ENCODE results near the gene TBC1D14. TPM values are rescaled to one million over a fixed set of nuclear protein-coding genes. Genes with fewer than 3 reads are reported as not detected.

Gene TBC1D14
- polyA plus RNA-seq, 2 donors: 13.4 to 23.2 TPM

- 41 to 42% methylated on average over 13 of the region's 13 CpGs for WGBS, 2 donors
- no peaks in the 10 kb centered on the region for H3K27me3 ChIP-seq (ENCODE audit: control insufficient read depth in 1 of 2, insufficient read depth in 2 of 2, low read length in 2 of 2)
- peaks cover 0 to 2% of the 10 kb centered on the region in 2 donors for H3K36me3 ChIP-seq (ENCODE audit: control insufficient read depth in 2 of 2, insufficient read depth in 2 of 2, low read length in 1 of 2)
- no peaks in the 10 kb centered on the region for H3K9me3 ChIP-seq (ENCODE audit: control insufficient read depth in 2 of 2, insufficient read depth in 1 of 2, low read depth in 1 of 2, low read length in 1 of 2)
- peak overlapping the region; percentile 73 to 95 for H3K4me3 ChIP-seq (ENCODE audit: low read depth in 1 of 2, low read length in 2 of 2)
- H3K4me1 ChIP-seq (ENCODE audit: control insufficient read depth in 2 of 2, insufficient read depth in 2 of 2, low read length in 1 of 2): peaks cover 3 to 29% of the 10 kb centered on the region in 2 donors
- H3K27ac ChIP-seq (ENCODE audit: low read depth in 2 of 2, low read length in 1 of 2): peak overlapping the region; percentile 91 to 94
These were observed 78.5 kb downstream of the TBC1D14 start for GRCh38 chr4:6988016-6988715.

GRCh38 chr4:6989331-6989923 lies 79.8 kb downstream of the TBC1D14 start:
- Histone ChIP-seq H3K4me1 (ENCODE audit: control insufficient read depth in 2 of 2, insufficient read depth in 2 of 2, low read length in 1 of 2) (peaks cover 3 to 26% of the 10 kb centered on the region in 2 donors), H3K9me3 (ENCODE audit: control insufficient read depth in 2 of 2, insufficient read depth in 1 of 2, low read depth in 1 of 2, low read length in 1 of 2) (no peaks in the 10 kb centered on the region), H3K4me3 (ENCODE audit: low read depth in 1 of 2, low read length in 2 of 2) (peak overlapping the region in 1 of 2 donors; percentile 5), H3K27me3 (ENCODE audit: control insufficient read depth in 1 of 2, insufficient read depth in 2 of 2, low read length in 2 of 2) (no peaks in the 10 kb centered on the region), H3K27ac (ENCODE audit: low read depth in 2 of 2, low read length in 1 of 2) (peak overlapping the region in 1 of 2 donors; percentile 11), H3K36me3 (ENCODE audit: control insufficient read depth in 2 of 2, insufficient read depth in 2 of 2, low read length in 1 of 2) (no peaks in the 10 kb centered on the region)
- 65 to 66% methylated on average over 10 of the region's 10 CpGs for WGBS, 2 donors

- WGBS, 2 donors: 78 to 81% methylated on average over 6 of the region's 6 CpGs
- Histone ChIP-seq H3K4me3 (ENCODE audit: low read depth in 1 of 2, low read length in 2 of 2) (no peak overlapping the region), H3K4me1 (ENCODE audit: control insufficient read depth in 2 of 2, insufficient read depth in 2 of 2, low read length in 1 of 2) (peaks cover 3 to 26% of the 10 kb centered on the region in 2 donors), H3K27me3 (ENCODE audit: control insufficient read depth in 1 of 2, insufficient read depth in 2 of 2, low read length in 2 of 2) (no peaks in the 10 kb centered on the region), H3K27ac (ENCODE audit: low read depth in 2 of 2, low read length in 1 of 2) (peak overlapping the region; percentile 89 to 97), H3K9me3 (ENCODE audit: control insufficient read depth in 2 of 2, insufficient read depth in 1 of 2, low read depth in 1 of 2, low read length in 1 of 2) (no peaks in the 10 kb centered on the region), H3K36me3 (ENCODE audit: control insufficient read depth in 2 of 2, insufficient read depth in 2 of 2, low read length in 1 of 2) (no peaks in the 10 kb centered on the region)
These were observed 81.0 kb downstream of the TBC1D14 start for GRCh38 chr4:6990661-6991060.

GRCh38 chr4:6991249-6991648 lies 81.6 kb downstream of the TBC1D14 start:
- Histone ChIP-seq H3K9me3 (ENCODE audit: control insufficient read depth in 2 of 2, insufficient read depth in 1 of 2, low read depth in 1 of 2, low read length in 1 of 2) (no peaks in the 10 kb centered on the region), H3K4me3 (ENCODE audit: low read depth in 1 of 2, low read length in 2 of 2) (no peak overlapping the region), H3K27ac (ENCODE audit: low read depth in 2 of 2, low read length in 1 of 2) (peak overlapping the region; percentile 89 to 97), H3K36me3 (ENCODE audit: control insufficient read depth in 2 of 2, insufficient read depth in 2 of 2, low read length in 1 of 2) (no peaks in the 10 kb centered on the region), H3K27me3 (ENCODE audit: control insufficient read depth in 1 of 2, insufficient read depth in 2 of 2, low read length in 2 of 2) (no peaks in the 10 kb centered on the region), H3K4me1 (ENCODE audit: control insufficient read depth in 2 of 2, insufficient read depth in 2 of 2, low read length in 1 of 2) (peaks cover 3 to 26% of the 10 kb centered on the region in 2 donors)
- WGBS, 2 donors: 68 to 72% methylated on average over 11 of the region's 11 CpGs

GRCh38 chr4:6991771-6992557 lies 82.3 kb downstream of the TBC1D14 start:
- no peaks in the 10 kb centered on the region for H3K27me3 ChIP-seq (ENCODE audit: control insufficient read depth in 1 of 2, insufficient read depth in 2 of 2, low read length in 2 of 2)
- H3K9me3 ChIP-seq (ENCODE audit: control insufficient read depth in 2 of 2, insufficient read depth in 1 of 2, low read depth in 1 of 2, low read length in 1 of 2): no peaks in the 10 kb centered on the region
- H3K27ac ChIP-seq (ENCODE audit: low read depth in 2 of 2, low read length in 1 of 2): peak overlapping the region; percentile 89 to 97
- peaks cover 3 to 26% of the 10 kb centered on the region in 2 donors for H3K4me1 ChIP-seq (ENCODE audit: control insufficient read depth in 2 of 2, insufficient read depth in 2 of 2, low read length in 1 of 2)
- WGBS, 2 donors: 38 to 50% methylated on average over 15 of the region's 15 CpGs
- no peak overlapping the region for H3K4me3 ChIP-seq (ENCODE audit: low read depth in 1 of 2, low read length in 2 of 2)
- peaks cover 0 to 1% of the 10 kb centered on the region in 2 donors for H3K36me3 ChIP-seq (ENCODE audit: control insufficient read depth in 2 of 2, insufficient read depth in 2 of 2, low read length in 1 of 2)

GRCh38 chr4:6992728-6993677 lies 83.4 kb downstream of the TBC1D14 start:
- Histone ChIP-seq H3K36me3 (ENCODE audit: control insufficient read depth in 2 of 2, insufficient read depth in 2 of 2, low read length in 1 of 2) (peaks cover 0 to 4% of the 10 kb centered on the region in 2 donors), H3K27ac (ENCODE audit: low read depth in 2 of 2, low read length in 1 of 2) (peak overlapping the region; percentile 89 to 97), H3K4me1 (ENCODE audit: control insufficient read depth in 2 of 2, insufficient read depth in 2 of 2, low read length in 1 of 2) (peaks cover 3 to 26% of the 10 kb centered on the region in 2 donors), H3K27me3 (ENCODE audit: control insufficient read depth in 1 of 2, insufficient read depth in 2 of 2, low read length in 2 of 2) (no peaks in the 10 kb centered on the region), H3K4me3 (ENCODE audit: low read depth in 1 of 2, low read length in 2 of 2) (no peak overlapping the region), H3K9me3 (ENCODE audit: control insufficient read depth in 2 of 2, insufficient read depth in 1 of 2, low read depth in 1 of 2, low read length in 1 of 2) (no peaks in the 10 kb centered on the region)
- WGBS, 2 donors: 65 to 69% methylated on average over 15 of the region's 15 CpGs

GRCh38 chr4:6996481-6996880 lies 86.9 kb downstream of the TBC1D14 start:
- Histone ChIP-seq H3K4me3 (ENCODE audit: low read depth in 1 of 2, low read length in 2 of 2) (no peak overlapping the region), H3K9me3 (ENCODE audit: control insufficient read depth in 2 of 2, insufficient read depth in 1 of 2, low read depth in 1 of 2, low read length in 1 of 2) (no peaks in the 10 kb centered on the region), H3K36me3 (ENCODE audit: control insufficient read depth in 2 of 2, insufficient read depth in 2 of 2, low read length in 1 of 2) (peaks cover 14 to 28% of the 10 kb centered on the region in 2 donors), H3K27me3 (ENCODE audit: control insufficient read depth in 1 of 2, insufficient read depth in 2 of 2, low read length in 2 of 2) (no peaks in the 10 kb centered on the region), H3K27ac (ENCODE audit: low read depth in 2 of 2, low read length in 1 of 2) (no peak overlapping the region), H3K4me1 (ENCODE audit: control insufficient read depth in 2 of 2, insufficient read depth in 2 of 2, low read length in 1 of 2) (peaks cover 0 to 13% of the 10 kb centered on the region in 2 donors)
- WGBS, 2 donors: 97% methylated on average over 12 of the region's 12 CpGs

GRCh38 chr4:6999172-7000086 lies 89.8 kb downstream of the TBC1D14 start:
- no peak overlapping the region for H3K4me3 ChIP-seq (ENCODE audit: low read depth in 1 of 2, low read length in 2 of 2)
- H3K4me1 ChIP-seq (ENCODE audit: control insufficient read depth in 2 of 2, insufficient read depth in 2 of 2, low read length in 1 of 2): peaks cover 0 to 8% of the 10 kb centered on the region in 2 donors
- WGBS, 2 donors: 80 to 81% methylated on average over 14 of the region's 14 CpGs
- H3K9me3 ChIP-seq (ENCODE audit: control insufficient read depth in 2 of 2, insufficient read depth in 1 of 2, low read depth in 1 of 2, low read length in 1 of 2): no peaks in the 10 kb centered on the region
- H3K27ac ChIP-seq (ENCODE audit: low read depth in 2 of 2, low read length in 1 of 2): peak overlapping the region; percentile 83 to 94
- H3K27me3 ChIP-seq (ENCODE audit: control insufficient read depth in 1 of 2, insufficient read depth in 2 of 2, low read length in 2 of 2): no peaks in the 10 kb centered on the region
- peaks cover 14 to 35% of the 10 kb centered on the region in 2 donors for H3K36me3 ChIP-seq (ENCODE audit: control insufficient read depth in 2 of 2, insufficient read depth in 2 of 2, low read length in 1 of 2)

Data from esophagus (tissue), 2 donors.